ENCODE results near the gene FAAP24.
"Not testable (repeated sequence)": the region's sequence is repeated elsewhere in the genome, so short reads cannot be mapped to it uniquely, and the experiment has no call there.

The FAAP24 gene

DNA sequence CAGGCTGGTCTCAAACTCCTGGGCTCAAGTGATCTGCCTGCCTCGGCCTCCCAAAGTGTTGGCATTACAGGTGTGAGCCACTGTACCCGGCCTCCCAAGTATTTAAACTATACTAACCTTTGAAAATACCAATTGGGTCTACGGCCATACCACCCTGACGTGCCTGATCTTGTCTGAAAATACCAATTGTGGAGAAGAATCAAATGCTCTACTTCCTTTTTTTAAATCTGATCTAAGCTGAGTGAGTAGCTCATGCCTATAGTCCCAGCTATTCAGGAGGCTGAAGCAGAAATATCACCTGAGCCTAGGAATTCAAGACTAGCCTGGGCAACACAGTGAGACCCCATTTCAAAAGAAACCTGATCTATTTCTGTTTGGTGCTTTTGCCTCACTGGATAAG is 38.8 kb downstream of the FAAP24 start:
- H3K9me3 Mint-ChIP-seq; H3K36me3 Mint-ChIP-seq (ENCODE audit: low read depth); intact Hi-C loops (cut with micrococcal nuclease); H3K4me1 Mint-ChIP-seq (ENCODE audit: low read depth); H3K4me3 Mint-ChIP-seq; H3K27me3 Mint-ChIP-seq; H3K27ac Mint-ChIP-seq: not testable (repeated sequence)

DNA sequence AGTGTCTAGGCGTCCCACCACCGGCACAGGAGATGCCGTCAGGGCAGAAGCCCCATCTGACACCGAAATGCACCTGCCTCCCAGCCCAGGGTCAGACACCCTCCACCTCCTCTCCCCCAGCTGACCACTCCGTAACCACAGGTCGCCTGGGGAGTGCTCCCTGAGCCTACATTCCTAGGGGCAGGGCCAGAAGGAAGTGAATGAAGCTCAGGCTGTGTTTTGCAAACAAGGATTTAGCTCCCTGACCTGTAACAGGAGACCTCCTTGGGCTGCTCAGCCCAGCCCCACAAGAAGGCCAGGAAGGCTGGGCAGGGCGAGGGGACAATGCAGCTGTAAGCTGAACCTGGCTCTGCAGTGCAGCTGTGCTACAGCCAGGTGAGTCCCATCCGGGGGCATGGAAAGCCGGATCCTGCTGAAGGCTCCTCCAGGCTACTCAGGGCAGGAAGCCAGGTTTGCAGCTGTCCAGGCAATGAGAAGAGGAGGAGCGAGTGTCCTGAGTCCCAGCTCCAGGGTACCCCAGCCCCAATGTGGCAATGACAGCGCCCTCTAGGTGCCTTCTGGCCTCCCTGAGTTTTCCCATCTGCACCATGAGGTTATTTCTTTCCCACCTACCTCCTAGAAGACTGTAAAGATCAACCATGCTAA is 50.6 kb downstream of the FAAP24 start:
- Mint-ChIP-seq H3K27me3 (peaks cover 8% of the 10 kb centered on the region), H3K4me1 (ENCODE audit: low read depth) (no peaks in the 10 kb centered on the region), H3K4me3 (no peak overlapping the region), H3K9me3 (no peaks in the 10 kb centered on the region), H3K36me3 (ENCODE audit: low read depth) (no peaks in the 10 kb centered on the region), H3K27ac (no peak overlapping the region)
- intact Hi-C loops (cut with micrococcal nuclease): no loop called here

DNA sequence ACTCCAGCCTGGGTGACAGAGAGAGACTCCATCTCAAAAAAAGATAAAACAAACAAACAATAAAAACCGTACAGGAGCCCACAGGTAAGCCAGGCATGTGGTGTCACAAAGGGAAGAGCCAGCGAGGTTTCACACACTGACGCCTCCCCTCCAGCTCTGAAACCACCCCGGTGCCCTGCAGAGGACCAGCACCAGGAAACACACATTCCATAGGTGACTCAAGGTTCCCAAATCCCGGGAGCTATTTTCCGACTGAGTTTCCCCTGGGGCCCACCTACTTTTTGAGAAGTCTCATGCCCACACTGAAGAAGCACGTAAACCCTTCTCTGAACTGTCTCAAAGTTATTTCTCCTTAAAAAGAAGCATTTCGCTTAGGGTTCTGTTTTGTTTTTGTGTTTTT is 52.4 kb downstream of the FAAP24 start:
- intact Hi-C loops (cut with micrococcal nuclease): no loop called here
- H3K27ac Mint-ChIP-seq: no peak overlapping the region
- no peak overlapping the region for H3K4me3 Mint-ChIP-seq
- H3K9me3 Mint-ChIP-seq: no peaks in the 10 kb centered on the region
- no peaks in the 10 kb centered on the region for H3K36me3 Mint-ChIP-seq (ENCODE audit: low read depth)
- H3K27me3 Mint-ChIP-seq: peaks cover 8% of the 10 kb centered on the region
- H3K4me1 Mint-ChIP-seq (ENCODE audit: low read depth): no peaks in the 10 kb centered on the region

DNA sequence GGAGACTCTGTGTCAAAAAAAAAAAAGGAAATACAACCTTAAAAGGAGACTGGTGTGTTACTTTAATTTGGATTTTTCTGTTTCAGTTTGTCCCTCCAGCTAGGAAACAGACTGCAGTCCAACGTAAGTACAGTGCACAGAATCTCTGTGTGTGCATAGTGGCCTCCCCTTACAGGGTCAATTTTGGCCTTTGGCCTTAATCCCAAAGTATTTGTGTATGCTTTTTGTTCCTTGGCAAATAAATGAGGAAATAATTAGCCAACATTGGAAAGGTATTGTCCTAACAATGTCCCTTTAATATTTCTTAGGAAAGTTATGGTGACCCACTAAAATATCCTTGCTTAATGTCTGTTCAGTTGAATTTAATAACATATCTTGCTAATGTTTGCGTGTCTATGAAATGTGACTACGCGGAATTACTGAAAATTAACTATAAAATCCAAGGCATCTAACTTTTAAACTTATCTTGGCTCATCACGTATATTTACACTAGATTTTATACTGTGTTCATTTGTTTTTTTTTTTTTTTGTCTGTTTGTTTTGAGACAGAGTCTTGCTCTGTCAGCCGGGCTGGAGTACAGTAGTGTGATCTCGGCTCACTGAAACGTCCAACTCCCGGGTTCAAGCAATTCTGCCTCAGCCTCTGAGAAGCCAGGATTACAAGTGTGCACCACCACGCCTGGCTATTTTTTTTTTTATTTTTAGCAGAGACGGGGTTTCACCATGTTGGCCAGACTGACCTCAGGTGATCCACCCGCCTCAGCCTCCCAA is 53.6 kb downstream of the FAAP24 start:
- H3K4me3 Mint-ChIP-seq; H3K27me3 Mint-ChIP-seq; H3K9me3 Mint-ChIP-seq; H3K36me3 Mint-ChIP-seq (ENCODE audit: low read depth); H3K27ac Mint-ChIP-seq; intact Hi-C loops (cut with micrococcal nuclease); H3K4me1 Mint-ChIP-seq (ENCODE audit: low read depth): not testable (repeated sequence)

DNA sequence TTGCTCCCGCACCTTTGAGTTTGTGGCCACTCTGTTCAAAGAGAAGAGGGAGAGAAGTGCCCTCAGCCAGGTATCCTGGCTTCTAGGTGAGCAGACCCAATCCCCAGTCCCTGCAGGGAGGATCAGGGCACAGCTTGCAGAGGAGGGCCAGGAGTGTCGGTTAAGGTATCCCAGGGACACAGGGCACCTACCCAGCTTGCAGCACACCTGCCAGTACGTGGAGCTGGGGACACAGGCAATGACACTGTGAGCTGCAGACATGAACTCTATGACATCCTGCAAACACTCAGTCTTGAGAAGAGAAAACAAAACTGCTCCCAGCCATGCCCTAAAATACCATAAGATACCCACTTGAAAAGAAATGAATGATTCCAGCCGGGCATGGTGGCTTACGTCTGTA is 54.6 kb downstream of the FAAP24 start:
- H3K9me3 Mint-ChIP-seq; H3K27ac Mint-ChIP-seq; intact Hi-C loops (cut with micrococcal nuclease); H3K4me3 Mint-ChIP-seq; H3K27me3 Mint-ChIP-seq; H3K36me3 Mint-ChIP-seq (ENCODE audit: low read depth); H3K4me1 Mint-ChIP-seq (ENCODE audit: low read depth): not testable (repeated sequence)

All from dendritic cell treated with granulocyte-macrophage colony-stimulating factor and Interleukin-4, amounts not matched to agents 40 ng/mL and 50 ng/mL, for 4 days (primary cell).